HK-2 (cell line): ENCODE measurements around the gene EBP.
"Not testable (repeated sequence)": the region's sequence is repeated elsewhere in the genome, so short reads cannot be mapped to it uniquely, and the experiment has no call there.

Experiments used
- DNase-seq: peaks from one replicate; pipeline ENCODE4 v3.0.0-alpha.2; 2018; ENCODE audit not compliant: unreplicated experiment

Gene EBP

DNA sequence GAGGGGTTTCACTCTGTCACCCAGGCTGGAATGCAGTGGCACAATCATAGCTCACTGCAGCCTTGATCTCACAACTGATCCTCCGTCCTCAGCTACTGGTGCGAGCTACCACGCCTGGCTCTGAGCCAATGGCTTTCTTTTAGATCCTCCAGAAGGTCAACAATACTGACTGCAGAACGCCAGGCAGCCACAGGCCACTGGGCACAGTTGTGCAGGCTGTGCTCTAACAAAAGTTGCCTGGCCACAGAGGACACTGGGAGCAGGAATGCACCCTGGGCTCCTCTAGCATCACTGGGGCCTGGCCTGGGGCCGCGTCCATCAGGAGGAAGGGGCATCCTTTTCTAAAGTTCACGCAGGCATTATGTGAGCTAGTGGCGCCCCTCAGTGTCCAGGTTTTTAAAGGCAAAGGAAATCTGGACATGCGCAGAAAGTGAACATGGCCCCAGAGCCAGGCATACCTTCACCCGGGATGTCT, 27.7 kb upstream of the EBP start:
- DNase-seq, result no peak

DNA sequence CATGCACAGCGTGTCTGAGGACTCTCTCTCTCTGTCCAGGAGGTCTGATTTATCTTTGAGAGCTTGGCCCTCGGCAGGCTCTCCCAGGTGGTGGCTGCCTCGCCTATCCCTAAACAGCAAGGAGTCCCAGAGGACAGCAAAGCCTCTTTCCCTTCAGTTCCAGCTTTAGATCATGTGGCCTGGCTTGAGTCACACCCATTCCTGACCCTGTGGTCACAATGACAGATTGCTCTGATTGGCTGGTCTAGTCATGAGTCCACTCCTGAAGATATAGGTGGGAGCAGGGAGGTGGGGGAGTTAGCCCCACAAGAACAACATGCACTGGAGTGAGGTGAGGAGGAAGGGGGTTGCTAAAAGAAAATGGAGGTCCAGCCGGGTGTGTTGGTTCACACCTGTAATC, 24.9 kb upstream of the EBP start:
- DNase-seq, result no peak

DNA sequence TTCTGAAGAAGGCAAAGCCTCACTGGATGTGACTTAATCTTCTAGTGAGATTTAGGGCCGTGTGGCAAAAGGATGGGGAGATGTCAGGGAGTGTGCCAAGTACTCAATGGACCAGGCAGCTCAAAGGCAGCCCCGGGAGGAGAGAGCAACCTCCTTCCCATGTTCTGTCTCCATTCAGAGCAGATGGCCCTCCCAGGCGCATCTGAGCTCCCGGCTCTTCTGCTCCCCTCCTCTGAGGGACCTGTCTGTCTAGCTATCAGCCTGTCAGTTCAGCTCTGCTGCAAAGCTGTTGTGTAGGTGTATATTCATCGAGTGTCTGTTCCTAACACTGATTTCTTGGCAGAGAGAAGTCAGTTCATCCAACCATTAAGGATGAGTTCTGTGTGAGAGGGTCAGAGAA, 23.7 kb upstream of the EBP start:
- no peak for DNase-seq

DNA sequence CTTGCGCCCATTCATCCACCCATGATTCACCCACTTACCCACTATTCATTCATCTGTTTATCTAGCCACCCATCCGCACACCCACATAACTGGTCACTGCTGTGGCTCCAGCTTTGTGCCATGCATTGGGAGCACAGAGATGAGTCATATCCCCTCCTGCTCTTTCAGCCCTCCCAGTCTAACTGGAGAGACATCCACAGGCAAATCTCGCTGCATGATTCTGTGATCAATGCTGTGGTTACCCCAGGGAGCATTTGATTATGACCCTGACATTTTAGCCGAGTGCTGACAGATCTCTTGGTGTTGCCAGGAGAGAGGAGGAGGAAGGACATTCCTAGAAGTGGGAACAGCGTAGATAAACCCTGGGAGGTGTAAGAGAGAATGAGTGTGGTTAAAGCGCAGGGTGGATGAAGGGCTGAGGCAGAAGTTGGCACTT, 23.2 kb upstream of the EBP start:
- peak; percentile 80 for DNase-seq

DNA sequence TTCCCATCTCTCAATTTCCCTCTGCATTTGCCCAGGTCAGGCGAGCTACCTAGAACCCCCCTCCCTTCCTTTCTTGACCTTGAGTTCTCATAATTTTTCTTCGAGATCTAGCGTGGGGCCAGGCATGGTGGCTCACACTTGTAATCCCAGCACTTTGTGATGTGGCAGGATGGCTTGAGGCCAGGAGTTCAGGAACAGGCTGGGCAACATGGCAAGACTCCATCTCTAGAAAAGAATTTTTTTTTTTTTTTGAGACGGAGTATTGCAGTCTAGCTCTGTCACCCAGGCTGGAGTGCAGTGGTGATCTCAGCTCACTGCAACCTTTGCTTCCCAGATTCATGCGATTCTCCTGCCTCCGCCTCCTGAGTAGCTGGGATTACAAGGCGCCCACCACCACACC, 17.3 kb upstream of the EBP start:
- DNase-seq, result no peak

DNA sequence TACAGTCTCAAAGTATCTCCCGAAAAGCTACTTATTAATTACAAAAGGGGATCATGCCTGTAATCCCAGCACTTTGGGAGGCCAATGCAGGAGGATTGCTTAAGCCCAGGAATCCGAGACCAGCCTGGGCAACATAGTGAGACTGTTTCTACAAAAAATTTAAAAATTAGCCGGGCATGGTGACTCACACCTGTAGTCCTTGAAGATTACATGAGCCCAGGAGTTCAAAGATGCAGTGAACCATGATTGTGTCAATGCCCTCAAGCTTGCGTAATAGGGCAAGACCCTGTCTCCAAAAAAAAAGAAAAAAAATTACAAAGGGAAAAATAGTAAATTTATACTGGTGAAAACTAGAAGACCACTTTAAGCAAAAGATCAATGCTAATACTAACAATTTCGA, 16.1 kb upstream of the EBP start:
- no peak for DNase-seq

DNA sequence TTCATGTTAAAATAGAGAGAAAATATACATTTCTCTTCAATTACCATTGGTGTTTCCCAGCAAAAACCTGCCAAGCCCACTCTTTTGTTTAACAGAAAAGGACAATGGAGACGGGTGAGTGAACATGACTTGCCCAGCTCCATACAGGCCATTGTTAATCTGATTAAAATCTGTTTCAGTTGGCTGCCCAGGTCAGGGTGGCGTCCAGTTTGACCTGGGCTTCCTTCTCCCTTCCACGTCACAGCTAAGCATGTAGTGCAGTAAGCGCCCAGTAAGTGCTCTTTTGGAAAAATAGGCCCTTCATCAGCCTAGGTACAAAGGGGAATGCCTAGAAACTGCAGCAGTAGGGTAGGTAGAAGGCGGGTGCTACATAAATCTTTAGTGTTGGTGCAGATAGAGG, 14.4 kb upstream of the EBP start:
- DNase-seq, result no peak

DNA sequence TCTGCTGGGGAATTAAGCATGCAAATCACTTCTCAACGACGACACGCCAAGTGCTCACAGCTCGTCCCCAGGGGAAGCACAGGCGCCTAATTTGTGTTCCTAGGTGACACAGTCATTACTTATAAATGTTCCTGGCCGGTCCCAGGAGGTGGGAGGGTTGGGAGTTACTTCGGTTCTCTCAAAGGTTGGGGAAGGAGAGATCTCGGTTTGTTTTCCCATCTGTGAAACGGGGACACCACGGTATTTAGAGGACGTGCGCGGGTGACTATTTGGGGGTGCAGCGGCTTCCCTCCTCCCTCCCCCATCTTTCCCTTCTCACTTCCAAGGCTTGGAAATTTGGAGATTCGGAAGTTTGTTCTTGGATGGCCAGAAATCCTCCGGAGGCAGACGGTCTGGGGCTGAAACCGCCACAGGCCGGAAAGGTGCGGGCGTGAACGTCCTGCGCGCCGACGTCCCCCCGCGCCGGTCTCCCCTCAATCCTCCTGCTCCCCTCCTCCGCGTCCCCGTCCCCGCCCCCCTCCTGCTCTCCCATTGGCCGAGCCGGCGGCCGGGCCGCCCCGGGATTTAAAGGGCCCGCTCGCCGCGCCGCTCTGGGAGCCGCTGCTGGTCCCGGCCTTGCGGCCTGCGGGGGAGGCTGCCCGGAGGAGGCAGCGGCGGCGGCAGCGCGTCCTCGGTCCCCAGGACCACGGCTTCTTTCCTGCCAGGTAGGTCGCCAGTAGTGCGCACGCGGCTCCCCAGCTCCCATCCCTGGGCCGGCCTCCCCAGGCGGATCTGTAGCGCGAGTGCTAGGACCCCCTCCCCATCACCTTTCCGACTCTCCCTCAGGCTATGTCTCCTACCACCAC, 13.0 kb upstream of the EBP start, which contains the start of gene PORCN:
PORCN (plus strand) TSS at position 593 of the 845 bp plus-strand sequence. CDS start 829 bp downstream, outside the sequence.
- peak; percentile 72 for DNase-seq

DNA sequence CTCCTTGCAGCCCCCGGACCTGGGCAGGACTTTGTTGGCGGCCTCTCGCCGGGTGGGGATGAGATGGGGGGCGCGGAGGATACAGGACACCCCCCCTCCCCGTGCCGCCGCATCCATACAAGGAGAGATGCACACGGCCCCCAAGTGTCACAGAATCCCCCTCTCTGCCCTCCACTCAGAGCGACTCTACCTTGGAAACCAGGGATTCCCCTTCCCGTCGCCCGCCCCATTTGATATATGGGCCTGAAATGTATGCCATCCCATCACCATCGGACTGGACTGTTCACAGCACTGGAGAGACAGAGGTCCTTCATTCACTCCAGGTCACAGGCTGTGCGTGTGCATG, 12.4 kb upstream of the EBP start:
- no peak for DNase-seq

DNA sequence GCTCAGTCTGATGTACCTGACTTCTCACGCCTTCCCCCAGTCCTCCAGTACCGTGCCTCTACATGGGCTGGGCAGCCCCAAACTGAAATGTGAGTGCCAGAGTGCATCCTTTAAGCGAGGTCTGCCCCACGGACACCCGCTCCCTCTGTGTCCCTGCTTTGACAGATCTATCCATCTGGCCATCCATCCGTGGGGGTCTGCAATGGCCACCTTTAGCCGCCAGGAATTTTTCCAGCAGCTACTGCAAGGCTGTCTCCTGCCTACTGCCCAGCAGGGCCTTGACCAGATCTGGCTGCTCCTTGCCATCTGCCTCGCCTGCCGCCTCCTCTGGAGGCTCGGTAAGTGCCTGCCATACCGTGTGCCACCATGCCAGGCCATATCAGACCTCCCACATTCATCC, 12.0 kb upstream of the EBP start:
- DNase-seq, result no peak

DNA sequence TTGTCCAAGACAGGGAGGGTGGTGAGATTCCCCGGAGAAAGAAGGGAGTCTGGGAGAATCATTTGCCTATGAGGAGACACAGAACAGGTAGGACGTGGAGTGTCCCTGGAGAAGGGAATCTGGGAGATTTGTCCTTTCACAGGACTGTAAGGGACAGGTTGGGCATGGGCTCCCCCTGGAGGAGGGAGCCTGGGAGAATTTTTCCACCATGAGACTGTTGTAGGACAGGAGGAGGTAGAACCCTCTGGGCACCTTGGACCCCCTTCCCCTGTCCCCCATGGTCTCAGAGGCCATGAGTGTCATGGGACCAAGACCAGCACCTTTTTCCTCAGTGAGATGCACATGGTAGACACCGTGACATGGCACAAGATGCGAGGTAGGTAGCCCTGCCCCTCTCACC, 10.0 kb upstream of the EBP start:
- no peak for DNase-seq

DNA sequence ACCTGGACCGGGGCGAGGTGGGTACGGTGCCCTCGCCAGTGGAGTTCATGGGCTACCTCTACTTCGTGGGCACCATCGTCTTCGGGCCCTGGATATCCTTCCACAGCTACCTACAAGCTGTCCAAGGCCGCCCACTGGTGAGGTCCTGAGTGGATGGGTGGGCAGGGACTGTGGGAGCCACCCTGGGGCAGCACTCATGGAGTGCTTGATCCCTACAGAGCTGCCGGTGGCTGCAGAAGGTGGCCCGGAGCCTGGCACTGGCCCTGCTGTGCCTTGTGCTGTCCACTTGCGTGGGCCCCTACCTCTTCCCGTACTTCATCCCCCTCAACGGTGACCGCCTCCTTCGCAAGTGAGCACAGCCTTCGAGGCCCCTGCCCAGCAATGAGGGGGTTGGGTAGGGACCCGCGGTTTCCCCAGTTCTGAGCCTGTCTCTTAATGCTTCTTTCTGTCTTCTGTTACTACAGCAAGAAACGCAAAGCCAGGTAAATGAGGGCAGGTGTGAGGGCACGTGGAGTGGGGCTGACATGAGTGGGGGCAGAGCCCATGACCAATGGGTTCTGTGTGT, 9.2 kb upstream of the EBP start:
- no peak for DNase-seq

DNA sequence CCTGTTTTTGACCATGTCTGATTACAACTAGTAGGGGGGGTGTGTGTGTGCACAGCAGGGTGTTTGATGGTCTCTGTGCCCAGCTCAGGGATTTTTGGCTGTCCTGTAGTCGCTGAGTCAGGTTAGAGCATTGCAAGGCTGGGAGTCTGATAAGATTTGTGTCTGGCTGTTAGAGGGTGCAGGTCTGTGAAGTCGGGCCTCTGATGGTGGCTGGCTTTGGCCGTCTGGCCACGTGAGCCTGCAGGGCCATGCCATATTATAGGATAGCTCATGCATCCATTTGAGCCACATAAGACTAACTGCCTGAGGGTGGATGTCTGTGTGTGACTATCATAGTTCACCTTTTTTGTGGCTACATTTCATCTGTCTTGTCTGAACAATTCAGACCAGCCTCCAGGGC, 7.9 kb upstream of the EBP start:
- no peak for DNase-seq

DNA sequence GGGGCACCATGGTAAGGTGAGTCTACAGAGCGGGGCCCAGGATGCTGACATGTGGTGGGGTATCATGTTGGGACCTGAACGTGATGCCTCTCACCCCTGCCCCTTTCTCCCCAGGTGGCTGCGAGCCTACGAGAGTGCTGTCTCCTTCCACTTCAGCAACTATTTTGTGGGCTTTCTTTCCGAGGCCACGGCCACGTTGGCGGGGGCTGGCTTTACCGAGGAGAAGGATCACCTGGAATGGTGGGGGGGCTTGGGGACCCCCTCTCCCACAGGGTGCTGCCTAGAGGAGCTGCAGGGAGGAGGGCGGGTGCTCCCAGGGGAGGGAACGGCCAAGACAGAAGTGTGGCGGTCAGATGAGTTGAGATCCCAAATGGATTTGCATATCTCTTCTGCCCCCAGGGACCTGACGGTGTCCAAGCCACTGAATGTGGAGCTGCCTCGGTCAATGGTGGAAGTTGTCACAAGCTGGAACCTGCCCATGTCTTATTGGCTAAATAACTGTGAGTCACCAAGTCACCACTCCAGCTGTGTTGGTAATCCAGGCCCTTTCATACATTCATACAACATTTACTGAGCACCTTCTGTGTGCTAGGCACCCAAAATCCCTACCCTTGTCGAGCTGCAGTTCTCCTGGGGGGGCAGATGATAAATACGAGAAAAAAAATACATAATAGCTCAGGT, 7.3 kb upstream of the EBP start:
- DNase-seq, result no peak

DNA sequence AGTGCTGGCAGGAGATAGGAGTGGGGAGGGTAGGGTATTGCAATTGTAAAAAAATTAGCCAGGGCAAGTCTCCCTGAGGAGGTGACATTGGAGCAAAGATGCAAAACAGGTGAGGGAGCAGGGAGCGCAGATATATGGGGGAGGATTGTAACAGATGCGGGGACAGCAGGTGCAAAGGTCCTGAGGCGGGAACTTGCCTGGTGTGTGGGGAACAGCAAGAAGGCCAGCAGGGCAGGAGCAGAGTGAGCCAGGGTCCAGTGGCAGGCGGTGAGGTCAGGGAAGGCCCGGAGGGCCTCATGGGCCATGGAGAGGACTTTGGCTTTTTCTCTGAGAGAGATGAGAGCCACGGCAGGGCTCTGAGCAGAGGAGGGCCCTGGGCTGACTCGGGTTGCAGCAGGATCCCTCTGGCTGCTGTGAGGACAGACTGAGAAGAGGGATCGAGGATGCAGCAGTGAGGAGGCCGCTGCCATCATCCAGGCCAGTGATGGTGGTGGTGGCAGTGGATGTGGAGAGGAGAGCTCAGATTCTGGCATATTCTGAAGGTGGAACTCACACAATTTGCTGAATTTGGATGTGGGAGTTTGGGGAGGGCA, 6.6 kb upstream of the EBP start:
- DNase-seq, result no peak

DNA sequence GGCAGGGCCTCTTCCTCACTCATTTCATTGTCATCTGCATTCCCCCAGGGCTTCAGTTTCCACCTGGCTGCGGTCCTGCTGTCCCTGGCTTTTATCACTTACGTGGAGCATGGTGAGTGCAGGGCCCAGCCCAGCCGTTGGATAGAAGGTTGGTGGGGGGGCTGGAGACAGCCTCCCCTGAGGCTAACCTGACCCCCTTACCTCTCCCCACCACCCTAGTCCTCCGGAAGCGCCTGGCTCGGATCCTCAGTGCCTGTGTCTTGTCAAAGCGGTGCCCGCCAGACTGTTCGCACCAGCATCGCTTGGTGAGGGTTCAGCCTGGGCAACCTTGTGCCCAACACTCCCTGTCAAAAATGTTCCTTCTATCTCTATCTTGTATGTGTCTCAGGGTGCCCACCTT, 5.8 kb upstream of the EBP start:
- no peak for DNase-seq

DNA sequence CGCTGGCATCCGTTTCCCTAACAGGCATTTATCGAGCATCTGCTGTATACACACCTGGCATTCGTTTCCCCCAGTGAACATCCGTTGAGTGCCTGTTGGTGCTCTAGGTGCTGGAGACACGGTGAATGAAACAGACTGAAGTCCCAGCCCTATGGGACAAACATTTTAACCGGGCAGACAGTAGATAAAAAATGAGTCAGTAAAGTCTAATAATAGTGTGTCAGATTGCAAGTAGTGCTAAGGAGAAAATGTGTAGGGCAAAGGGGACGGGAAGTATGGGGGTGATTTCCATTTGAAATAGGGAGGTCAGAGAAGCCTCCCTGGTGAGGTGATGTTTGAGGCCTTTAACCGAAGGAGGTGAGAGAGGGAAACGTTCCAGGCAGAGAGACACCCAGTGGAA, 5.3 kb upstream of the EBP start:
- no peak for DNase-seq

DNA sequence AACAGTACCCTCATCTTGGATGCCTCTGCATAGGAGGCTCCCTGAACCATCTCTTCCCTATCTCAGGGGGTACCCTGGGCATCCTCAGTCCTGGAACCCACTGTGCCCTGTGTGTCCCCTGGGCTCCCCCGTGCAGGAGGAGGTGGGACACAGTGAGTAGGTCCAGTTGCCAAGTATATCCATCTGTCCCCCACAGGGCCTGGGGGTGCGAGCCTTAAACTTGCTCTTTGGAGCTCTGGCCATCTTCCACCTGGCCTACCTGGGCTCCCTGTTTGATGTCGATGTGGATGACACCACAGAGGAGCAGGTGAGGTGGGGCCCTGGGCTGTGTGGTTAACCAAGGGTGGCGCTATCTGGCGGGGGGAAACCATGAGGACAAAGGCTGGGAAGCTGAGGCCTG, 4.6 kb upstream of the EBP start:
- no peak for DNase-seq

DNA sequence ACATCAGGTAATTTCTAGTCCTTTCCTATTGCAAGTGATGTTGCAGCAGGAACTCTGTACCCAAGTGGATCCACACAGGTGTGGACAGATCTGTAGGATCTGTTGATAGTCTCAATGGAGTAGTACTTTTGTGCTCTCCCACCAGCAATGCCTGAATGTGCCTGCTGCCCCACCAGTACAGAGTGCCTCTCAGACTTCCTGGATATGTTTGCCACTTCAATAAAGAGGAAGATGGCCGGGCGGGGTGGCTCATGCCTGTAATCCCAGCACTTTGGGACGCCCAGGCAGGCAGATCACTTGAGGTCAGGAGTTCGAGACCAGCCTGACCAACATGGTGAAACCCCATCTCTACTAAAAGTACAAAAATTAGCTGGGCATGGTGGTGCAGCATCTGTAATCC, 2.1 kb upstream of the EBP start:
- DNase-seq, result not testable (repeated sequence)

DNA sequence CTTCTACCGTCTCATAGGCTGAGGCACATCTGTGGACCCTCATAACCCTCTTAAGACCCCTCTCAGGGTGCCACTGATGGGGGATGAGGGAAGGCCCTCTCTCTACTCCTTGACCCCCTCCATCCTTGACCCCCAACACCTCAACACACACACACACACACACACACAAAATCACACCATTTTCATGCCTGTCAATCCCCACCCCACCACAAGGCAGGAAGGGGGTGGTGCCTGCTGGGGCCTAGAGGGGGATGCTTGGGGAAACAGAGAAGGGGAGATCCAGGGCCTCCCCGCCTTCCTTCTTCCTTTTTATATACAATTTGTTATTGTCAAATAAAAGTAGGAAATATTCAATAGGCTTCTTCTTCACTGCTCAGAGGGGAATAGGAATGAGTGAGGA, 1.2 kb upstream of the EBP start:
- DNase-seq, result no peak

DNA sequence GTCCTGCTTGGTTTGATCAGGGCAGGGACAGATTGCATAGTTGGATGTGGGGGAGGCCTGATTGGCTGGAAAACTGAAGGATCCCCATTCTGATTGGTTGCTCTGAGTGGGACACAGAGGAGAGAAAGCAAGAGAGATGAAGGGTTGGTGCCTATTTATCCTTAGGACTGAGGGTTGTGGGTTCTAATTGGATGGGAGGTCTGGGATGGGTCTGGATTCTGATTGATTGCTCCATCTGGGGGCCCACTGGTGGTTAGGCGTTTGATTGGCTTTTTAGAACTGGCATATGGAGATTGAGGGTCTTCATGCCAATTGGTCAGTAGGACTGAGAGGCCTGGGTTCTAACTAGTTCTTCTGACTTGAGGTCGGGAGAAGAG, 644 bp upstream of the EBP start:
- DNase-seq, result no peak

DNA sequence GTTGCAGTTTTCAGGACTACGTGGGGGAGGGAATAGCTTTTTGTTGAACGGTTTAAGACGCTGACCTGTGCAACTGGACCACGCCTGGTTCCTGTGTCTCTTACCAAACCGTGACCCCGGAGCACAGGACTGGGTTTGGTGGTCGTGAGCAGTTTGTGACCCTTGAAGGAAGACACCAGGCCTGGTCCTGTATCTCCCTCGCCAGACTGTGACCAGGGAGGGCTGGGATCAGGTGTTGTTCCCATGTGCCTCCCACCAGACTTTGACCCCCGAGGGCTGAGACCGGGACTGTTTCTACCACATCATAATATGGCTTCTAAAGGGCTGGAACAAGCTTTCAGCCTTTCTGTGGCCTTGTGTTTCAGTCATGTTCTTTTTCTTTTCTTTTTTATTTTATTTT, 683 bp downstream of the EBP start:
- DNase-seq, result no peak

DNA sequence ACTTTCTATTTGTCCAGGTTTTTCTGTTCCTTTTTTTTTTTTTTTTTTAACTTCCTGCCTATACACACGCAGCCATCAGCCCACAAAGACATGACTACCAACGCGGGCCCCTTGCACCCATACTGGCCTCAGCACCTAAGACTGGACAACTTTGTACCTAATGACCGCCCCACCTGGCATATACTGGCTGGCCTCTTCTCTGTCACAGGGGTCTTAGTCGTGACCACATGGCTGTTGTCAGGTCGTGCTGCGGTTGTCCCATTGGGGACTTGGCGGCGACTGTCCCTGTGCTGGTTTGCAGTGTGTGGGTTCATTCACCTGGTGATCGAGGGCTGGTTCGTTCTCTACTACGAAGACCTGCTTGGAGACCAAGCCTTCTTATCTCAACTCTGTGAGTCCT, 2.1 kb downstream of the EBP start:
- DNase-seq, result no peak
